ENCODE data around the gene PUS7.
"Not testable (repeated sequence)": the region's sequence is repeated elsewhere in the genome, so short reads cannot be mapped to it uniquely, and the experiment has no call there.

DNA sequence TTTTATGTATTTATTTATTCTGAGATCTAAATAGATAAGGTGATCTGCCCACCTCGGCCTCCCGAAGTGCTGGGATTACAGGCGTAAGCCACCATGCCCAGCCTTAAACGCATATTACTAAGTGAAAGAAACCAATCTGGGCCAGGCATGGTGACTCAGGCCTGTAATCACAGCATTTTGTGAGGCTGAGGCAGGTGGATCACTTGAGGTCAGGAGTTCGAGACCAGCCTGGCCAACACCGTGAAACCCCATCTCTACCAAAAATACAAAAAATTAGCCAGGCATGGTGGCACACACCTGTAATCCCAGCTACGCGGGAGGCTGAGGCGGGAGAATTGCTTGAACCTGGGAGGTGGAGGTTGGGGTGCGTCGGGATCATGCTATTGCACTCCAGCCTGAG is 2.4 kb upstream of the PUS7 start:
- TF ChIP-seq, protein P1, sequence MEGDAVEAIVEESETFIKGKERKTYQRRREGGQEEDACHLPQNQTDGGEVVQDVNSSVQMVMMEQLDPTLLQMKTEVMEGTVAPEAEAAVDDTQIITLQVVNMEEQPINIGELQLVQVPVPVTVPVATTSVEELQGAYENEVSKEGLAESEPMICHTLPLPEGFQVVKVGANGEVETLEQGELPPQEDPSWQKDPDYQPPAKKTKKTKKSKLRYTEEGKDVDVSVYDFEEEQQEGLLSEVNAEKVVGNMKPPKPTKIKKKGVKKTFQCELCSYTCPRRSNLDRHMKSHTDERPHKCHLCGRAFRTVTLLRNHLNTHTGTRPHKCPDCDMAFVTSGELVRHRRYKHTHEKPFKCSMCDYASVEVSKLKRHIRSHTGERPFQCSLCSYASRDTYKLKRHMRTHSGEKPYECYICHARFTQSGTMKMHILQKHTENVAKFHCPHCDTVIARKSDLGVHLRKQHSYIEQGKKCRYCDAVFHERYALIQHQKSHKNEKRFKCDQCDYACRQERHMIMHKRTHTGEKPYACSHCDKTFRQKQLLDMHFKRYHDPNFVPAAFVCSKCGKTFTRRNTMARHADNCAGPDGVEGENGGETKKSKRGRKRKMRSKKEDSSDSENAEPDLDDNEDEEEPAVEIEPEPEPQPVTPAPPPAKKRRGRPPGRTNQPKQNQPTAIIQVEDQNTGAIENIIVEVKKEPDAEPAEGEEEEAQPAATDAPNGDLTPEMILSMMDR (IDR thresholded peaks at IDR 0.05): not testable (repeated sequence)
- TF ChIP-seq EZH2 (IDR thresholded peaks at IDR 0.05): not testable (repeated sequence)
